Ascending aorta (tissue), 2 donors: Measurements from ENCODE around the gene WDR54. TPM values are rescaled to one million over a fixed set of nuclear protein-coding genes. Genes with fewer than 3 reads are reported as not detected.

Experiments
- DNase-seq, 2 donors: peaks; one replicate each; pipeline ENCODE4 v3.0.0-alpha.2; 2019; ENCODE audit warnings: low spot score in 2 of 2
- H3K27ac ChIP-seq, 2 donors: fragments of 200-600 bp; sonication (generic); one replicate each; pipeline ENCODE4 v1.5.1; 2016 to 2017; ENCODE audit warnings: mild to moderate bottlenecking in 1 of 2
- H3K27me3 ChIP-seq: fragments of 200-600 bp; sonication (generic); one replicate; pipeline ENCODE4 v1.5.1; 2017
- H3K36me3 ChIP-seq, 2 donors: fragments of 200-600 bp; sonication (generic); one replicate each; pipeline ENCODE4 v1.5.1; 2016
- H3K4me1 ChIP-seq, 2 donors: fragments of 200-600 bp; sonication (generic); one replicate each; pipeline ENCODE4 v1.5.1; 2016 to 2017; ENCODE audit warnings: mild to moderate bottlenecking in 1 of 2
- H3K4me3 ChIP-seq, 2 donors: fragments of 200-600 bp; sonication (generic); one replicate each; pipeline ENCODE4 v1.5.1; 2016 to 2017; ENCODE audit warnings: mild to moderate bottlenecking in 1 of 2
- H3K9me3 ChIP-seq, 2 donors: fragments of 200-600 bp; sonication (generic); one replicate each; pipeline ENCODE4 v1.5.1; 2016
- CTCF ChIP-seq, 3 experiments: fragments of 200-600 bp in 2 of 3; fragments of 450-650 bp in 1 of 3; sonication (generic) in 2 of 3; IDR thresholded peaks; one replicate each; pipeline ENCODE4 v1.5.1; 2016 to 2019; ENCODE audit warnings: antibody characterized with exemption in 3 of 3, mild to moderate bottlenecking in 1 of 3, moderate library complexity in 1 of 3
- intact Hi-C: fragments of 100-400 bp; cut with DNase I; formaldehyde crosslinking; loops from one replicate; pipeline ENCODE4 v1.15.1; 2023
- total RNA-seq: library from RNA; depleted of rRNA; stranded (reverse); fragments of >200 nt; gene quantifications from one replicate; pipeline ENCODE4 v1.1.0, GENCODE V29; 2016

Gene WDR54
- total RNA-seq, 1 donor from 2014 or later = 5.5 TPM

- Histone ChIP-seq H3K4me3 (no peak overlapping the region), H3K36me3 (no peaks in the 10 kb centered on the region), H3K4me1 (peaks cover 5 to 6% of the 10 kb centered on the region in 2 donors), H3K9me3 (no peaks in the 10 kb centered on the region), H3K27ac (no peak overlapping the region), H3K27me3 (no peaks in the 10 kb centered on the region)
- no peak for DNase-seq
- intact Hi-C loops = loop anchor here (10.0 kb wide), 1 partner anchor 1896 kb away; no protein-coding TSS in a partner anchor
- TF ChIP-seq CTCF (IDR thresholded peaks at IDR 0.05) = no peak
These were observed 29.1 kb downstream of the WDR54 start for GRCh38 chr2:74450570-74451190.

- Histone ChIP-seq H3K9me3 (no peaks in the 10 kb centered on the region), H3K36me3 (no peaks in the 10 kb centered on the region), H3K27ac (peak within 1 kb of the TSS in 1 of 2 donors; percentile 78), H3K27me3 (no peaks in the 10 kb centered on the region), H3K4me3 (peak within 1 kb of the TSS; percentile 82 to 83), H3K4me1 (peaks cover 7 to 31% of the 10 kb centered on the region in 2 donors)
- intact Hi-C loops = loop anchor here (1.0 to 10.0 kb wide), 8 partner anchors 28 to 1900 kb away; partner anchors contain the start of genes C2orf81, CCT7, PCGF1 and PRADC1
- DNase-seq = peak; percentile 85 to 98
- TF ChIP-seq CTCF (IDR thresholded peaks at IDR 0.05) = no peak
These were observed 33.4 kb downstream of the WDR54 start, which contains the start of gene INO80B for GRCh38 chr2:74454654-74455511. TSS of gene INO80B (plus strand) at chr2:74455087. CDS start at chr2:74455117, 30 bp downstream.

- intact Hi-C loops = loop anchor here (5.0 to 10.0 kb wide), 3 partner anchors 630 to 1902 kb away; partner anchors contain the start of genes CCT7, PRADC1 and STAMBP
- DNase-seq = no peak
- Histone ChIP-seq H3K36me3 (peaks cover 0 to 9% of the 10 kb centered on the region in 2 donors), H3K4me1 (peaks cover 7 to 31% of the 10 kb centered on the region in 2 donors), H3K4me3 (peak overlapping the region; percentile 67 to 68), H3K27me3 (no peaks in the 10 kb centered on the region), H3K27ac (peak overlapping the region; percentile 91 to 94), H3K9me3 (no peaks in the 10 kb centered on the region)
- no peak for TF ChIP-seq CTCF (IDR thresholded peaks at IDR 0.05)
These were observed 35.6 kb downstream of the WDR54 start for GRCh38 chr2:74457129-74457548.

- TF ChIP-seq CTCF (IDR thresholded peaks at IDR 0.05) = no peak
- Histone ChIP-seq H3K9me3 (no peaks in the 10 kb centered on the region), H3K4me1 (peaks cover 7 to 31% of the 10 kb centered on the region in 2 donors), H3K36me3 (peaks cover 5 to 14% of the 10 kb centered on the region in 2 donors), H3K27ac (peak overlapping the region; percentile 91 to 94), H3K27me3 (no peaks in the 10 kb centered on the region), H3K4me3 (peak overlapping the region; percentile 67 to 68)
- intact Hi-C loops = loop anchor here (1.0 to 10.0 kb wide), 6 partner anchors 15 to 1903 kb away; partner anchors contain the start of genes AUP1, CCT7, HTRA2 and MRPL53
- DNase-seq = peak in 1 of 2 donors; percentile 80
These were observed 36.1 kb downstream of the WDR54 start for GRCh38 chr2:74457549-74458131.
